OCI-LY7 (cell line): ENCODE measurements around the gene PPP1R7. TPM values are rescaled to one million over a fixed set of nuclear protein-coding genes. Genes with fewer than 3 reads are reported as not detected.

Experiments used
- BruUV-seq: library from RNA; stranded (reverse); fragments of 400-500 nt; replicated peaks from 2 replicates; lab custom pipeline; 2021; lab: Mats Ljungman, UMichigan
- CTCF ChIA-PET: fragments of 300-600 bp; sonication (Branson Sonifier 250); formaldehyde crosslinking; loops from one replicate; lab custom pipeline; 2022; ENCODE audit warnings: antibody characterized with exemption; ENCODE audit not compliant: unreplicated experiment; lab: Charles Lee
- POLR2A ChIA-PET: fragments of 300-600 bp; sonication (Branson Sonifier 250); formaldehyde crosslinking; loops from one replicate; lab custom pipeline; 2022; ENCODE audit warnings: antibody characterized with exemption; lab: Charles Lee
- DNase-seq: peaks from one replicate; pipeline ENCODE4 v3.0.0-alpha.2; 2015; ENCODE audit warnings: low spot score
- H2AFZ ChIP-seq: fragments of 200-600 bp; sonication (generic), shearing (Covaris generic); 2 replicates; pipeline ENCODE4 v1.6.1; 2014; ENCODE audit warnings: mild to moderate bottlenecking, antibody characterized with exemption, low read length, moderate library complexity
- H3K27ac ChIP-seq: fragments of 200-600 bp; sonication (generic); 2 replicates; pipeline ENCODE4 v1.5.1; 2014; ENCODE audit warnings: mixed run types, low read depth, mild to moderate bottlenecking, moderate library complexity, low read length, inconsistent platforms; ENCODE audit not compliant: poor library complexity, severe bottlenecking
- H3K36me3 ChIP-seq: fragments of 200-600 bp; sonication (generic); 2 replicates; pipeline ENCODE4 v1.6.1; 2014; ENCODE audit warnings: mild to moderate bottlenecking, antibody characterized with exemption, low read length, moderate library complexity, mixed read lengths; ENCODE audit not compliant: insufficient read depth
- H3K4me1 ChIP-seq: fragments of 200-600 bp; sonication (generic); 2 replicates; pipeline ENCODE4 v1.5.1; 2014; ENCODE audit warnings: mild to moderate bottlenecking, low read length; ENCODE audit not compliant: insufficient read depth, poor library complexity, severe bottlenecking
- H3K4me2 ChIP-seq: fragments of 200-600 bp; sonication (generic); 2 replicates; pipeline ENCODE4 v1.6.1; 2014; ENCODE audit warnings: mild to moderate bottlenecking, low read length
- H3K4me3 ChIP-seq: fragments of 200-600 bp; sonication (generic); 2 replicates; pipeline ENCODE4 v1.5.1; 2014; ENCODE audit warnings: mild to moderate bottlenecking, low read depth, low read length; ENCODE audit not compliant: poor library complexity, severe bottlenecking
- H3K79me2 ChIP-seq: fragments of 200-600 bp; sonication (generic); 2 replicates; pipeline ENCODE4 v1.6.1; 2016; ENCODE audit warnings: low read depth, mild to moderate bottlenecking, low read length, moderate library complexity, mixed read lengths; ENCODE audit not compliant: insufficient read depth
- H3K9me2 ChIP-seq: fragments of 200-600 bp; sonication (generic); 2 replicates; pipeline ENCODE4 v1.6.1; 2016; ENCODE audit warnings: mild to moderate bottlenecking, low read length, mixed read lengths; ENCODE audit not compliant: insufficient read depth
- H3K9me3 ChIP-seq: fragments of 200-600 bp; sonication (generic); 2 replicates; pipeline ENCODE4 v1.6.1; 2014; ENCODE audit warnings: mild to moderate bottlenecking, mixed run types, low read length, mixed read lengths
- H4K20me1 ChIP-seq: fragments of 200-600 bp; sonication (generic); 2 replicates; pipeline ENCODE4 v1.6.1; 2014; ENCODE audit warnings: mild to moderate bottlenecking, antibody characterized with exemption, low read length, moderate library complexity, mixed read lengths; ENCODE audit not compliant: insufficient read depth
- CTCF ChIP-seq: fragments of 200-600 bp; sonication (generic); conservative IDR thresholded peaks from 2 replicates; pipeline ENCODE4 v1.5.1; 2014; ENCODE audit warnings: mild to moderate bottlenecking, antibody characterized with exemption, low read length, moderate library complexity, mixed read lengths
- EZH2phosphoT487 ChIP-seq: fragments of 200-600 bp; sonication (generic); IDR thresholded peaks from 2 replicates; pipeline ENCODE4 v1.6.1; 2018; ENCODE audit warnings: low read depth, borderline replicate concordance, mild to moderate bottlenecking, mixed run types, antibody characterized with exemption, low read length, moderate library complexity, mixed read lengths
- intact Hi-C: fragments of 100-400 bp; cut with micrococcal nuclease; formaldehyde crosslinking; loops from one replicate; pipeline ENCODE4 v1.10.0; 2022; ENCODE audit not compliant: unreplicated experiment
- total RNA-seq, 2 experiments: library from RNA; depleted of rRNA in 1 of 2; stranded (reverse); fragments of >200 nt in 1 of 2; shearing (Covaris generic) in 1 of 2; gene quantifications; 2 replicates each; pipeline ENCODE4 v1.2.3, GENCODE V29; 2014 to 2022

Gene PPP1R7
- total RNA-seq, 2 experiments from 2014 or later: 46.0 to 82.0 TPM

GRCh38 chr2:241136191-241136590, 14.1 kb upstream of the PPP1R7 start:
- Histone ChIP-seq H3K9me2 (no peaks in the 10 kb centered on the region), H4K20me1 (no peaks in the 10 kb centered on the region), H3K27ac (no peak overlapping the region), H3K4me1 (no peaks in the 10 kb centered on the region), H3K4me2 (no peak overlapping the region), H2AFZ (no peak overlapping the region), H3K79me2 (no peaks in the 10 kb centered on the region), H3K9me3 (no peaks in the 10 kb centered on the region), H3K4me3 (no peak overlapping the region), H3K36me3 (peaks cover 72% of the 10 kb centered on the region)
- intact Hi-C loops: no loop called here
- CTCF ChIA-PET: no interaction called here
- POLR2A ChIA-PET: no interaction called here
- BruUV-seq: no TSS peak
- DNase-seq: no peak
- no peak for TF ChIP-seq CTCF
- TF ChIP-seq EZH2phosphoT487: no peak

- POLR2A ChIA-PET: no interaction called here
Observed at GRCh38 chr2:241136661-241137260, 13.5 kb upstream of the PPP1R7 start.

More at GRCh38 chr2:241136661-241137260, 13.5 kb upstream of the PPP1R7 start:
- Histone ChIP-seq H3K27ac (no peak overlapping the region), H3K4me1 (no peaks in the 10 kb centered on the region), H3K4me3 (no peak overlapping the region), H3K4me2 (no peak overlapping the region), H3K36me3 (peaks cover 68% of the 10 kb centered on the region), H3K79me2 (no peaks in the 10 kb centered on the region), H2AFZ (no peak overlapping the region), H4K20me1 (no peaks in the 10 kb centered on the region), H3K9me2 (no peaks in the 10 kb centered on the region), H3K9me3 (no peaks in the 10 kb centered on the region)
- no peak for DNase-seq
- TF ChIP-seq EZH2phosphoT487: no peak
- no peak for TF ChIP-seq CTCF
- intact Hi-C loops: no loop called here
- CTCF ChIA-PET: no interaction called here
- BruUV-seq: no TSS peak
